Dermis blood vessel endothelial cell (primary cell): ENCODE data around the gene TFEB. TPM values are rescaled to one million over a fixed set of nuclear protein-coding genes. Genes with fewer than 3 reads are reported as not detected.

Source experiments
- DNase-seq: peaks from one replicate; pipeline ENCODE4 v3.0.0; 2010
- total RNA-seq: library from RNA; depleted of rRNA; stranded (reverse); fragments of >200 nt; gene quantifications from 2 replicates; pipeline ENCODE4 v1.2.3, GENCODE V29; 2014

TFEB gene
- total RNA-seq, 1 donor from 2014 or later: 6.5 TPM

DNA sequence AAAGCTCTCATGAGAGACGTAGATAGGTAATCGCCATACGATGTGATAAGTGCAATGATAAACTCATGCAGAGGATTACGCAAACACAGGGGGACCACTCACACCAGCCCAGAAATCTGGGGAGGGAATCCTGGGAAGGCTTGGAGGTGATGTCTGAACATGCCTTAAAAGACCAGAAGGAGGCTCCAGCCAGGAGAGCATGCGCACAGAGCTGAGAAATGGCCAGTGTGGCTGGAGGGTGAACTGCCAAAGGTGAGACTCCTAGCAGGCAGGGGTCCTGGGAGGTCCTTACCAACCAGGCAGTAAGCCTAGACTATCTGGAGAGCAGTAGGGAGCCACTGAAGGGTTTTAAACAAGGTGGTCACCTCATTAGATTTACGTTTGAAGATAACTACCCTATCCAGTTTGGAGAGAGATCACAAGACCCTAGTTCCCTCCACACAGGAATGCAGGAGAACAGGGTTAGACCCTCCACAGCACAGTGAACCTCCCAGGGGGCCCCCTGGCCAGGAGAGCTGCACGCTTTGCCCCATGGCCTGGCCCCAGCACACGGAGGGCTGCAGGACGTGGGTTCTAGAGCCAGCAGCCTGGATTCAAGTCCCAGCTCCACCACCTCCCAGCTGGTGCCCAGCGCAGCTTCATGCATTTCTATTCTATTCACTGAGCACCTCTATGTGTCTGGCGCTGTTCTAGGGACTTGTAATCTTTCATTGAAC is 84.0 kb downstream of the TFEB start:
- DNase-seq: no peak

DNA sequence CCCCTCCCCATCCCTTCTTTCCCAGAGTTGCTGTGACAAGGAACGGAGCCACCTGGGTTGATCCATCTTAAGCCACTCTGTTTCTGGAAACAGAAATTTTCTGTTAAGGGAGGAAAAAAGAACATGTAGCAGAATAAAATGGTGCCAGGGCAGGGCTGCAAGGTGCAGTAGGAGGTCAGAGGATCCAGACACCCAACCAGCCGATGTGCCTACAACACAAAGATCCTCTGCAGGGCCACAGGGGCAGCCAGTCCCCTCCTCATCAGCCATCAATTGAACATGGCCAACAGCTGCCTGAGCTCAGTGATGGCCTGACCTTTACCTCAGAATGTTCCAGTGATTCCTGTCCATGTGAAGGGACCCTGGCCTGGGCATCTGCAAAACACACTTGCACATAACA is 85.3 kb downstream of the TFEB start:
- no peak for DNase-seq

DNA sequence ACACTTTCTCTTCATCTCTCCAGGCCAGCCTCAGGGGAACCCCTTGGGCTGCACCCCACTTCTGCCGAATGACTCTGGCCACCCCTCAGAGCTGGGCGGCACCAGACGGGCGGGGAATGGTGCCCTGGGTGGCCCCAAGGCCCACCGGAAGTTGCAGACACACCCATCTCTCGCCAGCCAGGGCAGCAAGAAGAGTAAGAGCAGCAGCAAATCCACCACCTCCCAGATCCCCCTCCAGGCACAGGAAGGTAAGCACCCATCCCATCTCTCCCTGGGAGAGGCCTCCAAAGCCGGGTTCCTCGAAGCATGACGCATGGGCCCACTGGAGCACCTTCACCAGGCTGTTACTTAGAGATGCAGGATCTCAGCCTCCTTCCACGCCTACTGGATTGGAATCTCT is 85.8 kb downstream of the TFEB start:
- DNase-seq: no peak

DNA sequence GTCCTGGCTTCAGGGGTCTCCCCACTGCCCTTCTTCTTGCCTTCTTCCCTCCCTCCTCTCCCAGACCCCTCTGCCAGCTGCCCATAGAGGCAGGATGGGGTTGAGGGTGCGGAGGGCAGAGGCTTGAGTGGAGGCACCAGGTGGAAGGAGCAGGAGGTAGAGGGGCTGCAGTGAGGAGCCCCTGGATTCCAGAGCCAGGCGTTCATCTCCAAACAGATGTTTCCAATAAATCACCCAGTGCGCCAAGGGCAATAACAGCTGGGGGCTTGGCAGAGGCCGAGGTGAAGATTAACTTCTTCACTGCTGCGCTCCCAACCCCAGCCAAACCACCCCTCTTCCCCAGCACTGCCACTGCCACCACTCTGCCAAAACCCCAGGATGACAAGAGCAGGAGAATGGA is 86.5 kb downstream of the TFEB start:
- DNase-seq: no peak

DNA sequence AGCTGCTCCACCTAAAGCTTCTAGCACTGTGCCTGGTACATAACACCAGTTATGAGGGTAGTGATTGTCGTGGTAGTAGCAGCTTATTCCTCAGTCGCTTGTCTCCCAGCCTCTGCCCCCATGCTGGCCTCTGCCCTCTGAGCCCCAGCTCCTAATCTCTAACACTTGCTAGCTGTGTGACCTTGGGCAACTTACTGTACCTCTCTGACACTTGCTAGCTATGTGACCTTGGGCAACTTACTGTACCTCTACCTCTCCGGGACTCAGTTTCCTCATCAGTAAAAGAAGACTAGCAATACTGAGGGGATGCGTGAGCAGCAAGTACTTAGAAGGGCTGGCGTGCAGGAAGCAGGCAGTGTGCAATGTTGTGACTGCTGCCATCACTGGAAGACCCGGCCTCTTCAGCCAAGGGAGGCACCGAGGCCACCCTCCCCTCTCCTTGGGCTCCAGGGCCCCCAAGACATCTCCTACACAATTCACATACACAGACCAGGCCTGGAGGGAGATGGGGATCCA is 87.3 kb downstream of the TFEB start:
- DNase-seq: no peak

DNA sequence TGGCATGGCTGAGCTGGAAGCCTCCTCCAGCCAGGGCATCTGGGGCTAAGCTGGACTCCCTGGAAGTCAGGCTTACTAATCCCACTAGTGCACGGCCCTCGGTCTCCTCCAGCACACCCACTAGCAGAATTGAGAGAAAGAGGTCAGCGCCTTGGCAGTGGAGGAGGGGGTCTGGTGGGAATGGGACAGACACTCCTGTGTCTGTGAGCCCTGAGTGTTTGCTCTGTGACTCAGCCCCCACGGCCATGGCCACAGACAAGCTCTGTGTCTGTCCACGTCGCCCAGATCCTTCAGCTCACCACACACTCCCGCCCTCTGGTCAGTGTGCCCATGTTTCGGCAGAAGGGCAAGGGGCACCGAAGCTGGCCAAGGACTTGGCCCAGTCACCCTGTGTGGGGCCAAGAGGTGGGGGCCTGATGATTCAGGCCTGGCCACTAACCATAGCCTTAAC is 88.3 kb downstream of the TFEB start:
- no peak for DNase-seq

DNA sequence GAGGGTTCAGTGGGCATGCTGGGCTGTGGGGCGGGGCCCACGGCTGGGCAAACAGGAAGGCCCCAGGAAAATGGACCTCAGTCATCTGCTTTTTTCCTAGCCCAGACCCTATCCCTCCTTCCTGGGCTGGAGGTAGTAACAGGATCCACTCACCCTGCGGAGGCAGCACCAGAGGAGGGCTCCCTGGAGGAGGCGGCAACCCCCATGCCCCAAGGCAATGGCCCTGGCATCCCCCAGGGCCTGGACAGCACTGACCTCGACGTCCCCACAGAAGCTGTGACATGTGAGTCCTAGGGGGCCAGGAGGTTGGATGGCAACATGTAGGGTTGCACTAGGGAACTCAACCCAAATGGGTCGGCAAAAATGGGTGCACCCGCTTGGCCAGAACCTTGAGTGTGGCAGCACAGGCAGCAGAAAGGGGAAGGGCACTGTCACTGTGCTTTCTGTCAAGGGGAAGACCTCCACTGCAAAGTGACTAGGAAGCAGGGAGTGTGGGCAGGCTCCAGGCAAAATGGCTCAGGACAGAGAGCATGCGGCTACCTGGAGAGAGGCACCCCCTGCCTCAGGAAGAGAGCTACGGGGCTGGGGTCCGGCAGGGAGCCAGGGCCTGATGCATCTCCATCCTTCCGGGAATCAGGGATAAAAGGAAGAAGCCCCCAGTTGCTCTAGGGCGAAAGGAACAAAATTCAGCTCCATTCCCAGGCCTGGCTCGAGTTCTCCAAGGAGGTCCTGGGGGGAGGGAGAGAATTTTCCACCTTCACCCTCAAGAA is 89.2 kb downstream of the TFEB start:
- DNase-seq: no peak

DNA sequence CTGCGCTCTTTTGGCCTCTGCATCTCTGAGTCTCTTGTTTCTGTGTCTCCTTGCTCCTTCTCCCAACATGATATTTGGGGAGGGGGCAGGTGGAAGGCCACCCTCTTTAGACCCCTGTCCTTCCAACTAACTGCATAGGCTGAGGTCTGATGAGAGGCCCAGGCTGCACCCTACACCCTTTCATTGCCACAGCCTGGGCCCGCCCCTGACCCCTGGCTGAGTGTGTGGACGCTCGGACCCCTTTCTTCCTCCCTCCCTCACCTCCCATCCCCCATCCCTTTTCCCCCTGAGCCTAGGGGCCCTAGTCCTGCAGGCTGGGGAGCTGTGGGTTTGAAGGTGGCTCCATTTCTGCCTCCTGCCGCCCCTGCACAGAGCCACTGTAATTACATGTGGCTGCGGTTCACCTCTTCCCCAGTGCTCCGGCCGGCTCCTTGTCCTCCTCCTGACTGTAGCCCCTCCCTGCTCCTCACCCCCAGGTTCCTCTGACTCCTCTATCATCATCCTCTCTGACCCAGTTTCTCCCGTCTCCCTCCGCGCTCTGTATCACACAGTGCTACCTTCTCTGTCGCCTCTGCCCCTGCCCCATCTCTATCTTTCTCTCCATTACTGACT is 90.3 kb downstream of the TFEB start:
- DNase-seq: no peak

DNA sequence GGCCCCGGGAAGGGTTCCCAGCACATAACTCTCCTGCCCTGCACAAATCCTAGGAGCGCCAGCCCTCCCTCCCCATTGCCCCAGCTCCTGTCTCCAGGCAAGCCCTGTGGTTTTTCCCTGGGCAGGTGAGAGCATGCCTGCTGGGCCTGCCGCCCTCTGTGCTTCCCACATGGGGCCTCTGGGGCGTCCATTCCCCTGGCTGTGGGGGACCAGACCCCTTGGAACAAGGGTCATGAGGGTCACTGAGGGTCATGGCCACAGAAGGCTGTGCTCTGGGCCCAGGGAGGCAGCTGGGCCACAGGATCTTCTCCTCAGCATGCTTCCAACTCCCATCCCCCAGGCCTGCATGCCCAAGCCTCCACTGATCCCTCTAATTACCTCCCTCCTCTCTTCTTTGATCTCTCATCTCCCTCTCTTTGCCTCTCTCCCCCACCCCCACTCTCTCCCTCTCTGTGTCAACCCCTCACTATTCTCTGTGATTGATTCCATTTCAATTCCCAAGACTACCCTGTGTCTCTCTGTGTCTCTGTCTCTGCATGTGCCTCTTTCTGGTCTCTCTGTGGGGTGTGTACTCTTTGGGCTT is 91.0 kb downstream of the TFEB start:
- no peak for DNase-seq

DNA sequence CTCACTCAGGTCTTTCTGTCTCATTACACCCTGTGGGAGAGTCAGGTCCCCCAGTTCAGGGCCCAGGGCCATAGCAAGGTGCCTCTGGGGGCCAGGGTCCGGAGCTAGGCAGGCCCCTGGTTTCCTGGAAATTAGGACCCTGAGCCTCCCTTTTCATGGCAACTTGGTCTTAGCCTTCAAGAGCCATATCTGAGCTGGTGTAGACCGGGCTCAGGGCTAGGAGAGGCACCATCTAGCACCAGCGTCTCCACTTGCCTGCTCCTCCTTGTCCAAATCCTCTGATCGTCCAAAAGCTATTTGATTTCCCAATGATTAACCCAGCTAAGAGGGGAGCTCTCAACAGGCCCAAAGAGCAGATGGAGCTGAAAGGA is 91.5 kb downstream of the TFEB start:
- no peak for DNase-seq

DNA sequence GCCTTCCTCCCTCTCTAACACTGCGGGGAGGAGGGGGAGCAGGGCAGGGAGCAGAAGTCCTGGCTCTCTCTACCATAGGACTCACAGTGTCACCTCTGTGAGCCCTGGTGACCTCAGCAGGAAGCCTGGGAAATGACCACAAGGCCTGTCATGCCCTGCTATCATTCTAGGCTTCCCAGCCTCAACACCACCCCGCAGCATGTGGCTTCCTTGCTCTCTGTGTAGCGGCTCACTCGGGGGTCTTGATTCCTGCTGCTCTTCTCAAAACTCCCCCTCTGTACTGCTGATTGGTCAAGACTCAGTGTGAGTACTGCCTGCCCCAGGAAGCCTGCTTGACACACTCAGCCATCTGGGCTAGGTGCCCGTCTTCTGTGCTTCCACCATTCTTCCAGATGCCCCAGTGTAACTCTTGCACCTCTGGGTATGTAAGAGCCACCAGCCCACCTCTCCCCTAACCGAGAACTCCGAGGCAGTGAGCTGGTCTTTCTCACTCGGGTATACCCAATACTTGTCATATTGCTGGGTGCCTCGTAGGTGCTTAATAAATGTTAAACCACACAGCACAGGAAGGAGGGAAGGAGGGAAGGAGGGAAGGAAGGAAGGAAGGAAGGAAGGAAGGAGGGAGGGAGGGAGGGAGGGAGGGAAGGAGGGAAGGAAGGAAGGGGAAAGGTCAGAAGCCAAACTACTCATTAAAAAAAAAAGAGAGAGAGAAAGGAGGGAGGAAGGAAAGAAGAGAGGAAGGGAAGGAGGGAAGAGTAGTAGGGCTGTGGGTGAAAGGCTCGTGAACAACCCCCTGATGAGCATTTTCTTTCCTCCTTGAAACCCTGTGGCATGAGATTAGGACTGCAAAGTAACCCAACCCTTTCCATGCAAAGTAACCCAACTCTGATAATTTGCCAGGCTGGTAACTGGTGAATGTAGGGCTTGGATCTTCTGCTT is 92.2 kb downstream of the TFEB start:
- peak; percentile 37 for DNase-seq

DNA sequence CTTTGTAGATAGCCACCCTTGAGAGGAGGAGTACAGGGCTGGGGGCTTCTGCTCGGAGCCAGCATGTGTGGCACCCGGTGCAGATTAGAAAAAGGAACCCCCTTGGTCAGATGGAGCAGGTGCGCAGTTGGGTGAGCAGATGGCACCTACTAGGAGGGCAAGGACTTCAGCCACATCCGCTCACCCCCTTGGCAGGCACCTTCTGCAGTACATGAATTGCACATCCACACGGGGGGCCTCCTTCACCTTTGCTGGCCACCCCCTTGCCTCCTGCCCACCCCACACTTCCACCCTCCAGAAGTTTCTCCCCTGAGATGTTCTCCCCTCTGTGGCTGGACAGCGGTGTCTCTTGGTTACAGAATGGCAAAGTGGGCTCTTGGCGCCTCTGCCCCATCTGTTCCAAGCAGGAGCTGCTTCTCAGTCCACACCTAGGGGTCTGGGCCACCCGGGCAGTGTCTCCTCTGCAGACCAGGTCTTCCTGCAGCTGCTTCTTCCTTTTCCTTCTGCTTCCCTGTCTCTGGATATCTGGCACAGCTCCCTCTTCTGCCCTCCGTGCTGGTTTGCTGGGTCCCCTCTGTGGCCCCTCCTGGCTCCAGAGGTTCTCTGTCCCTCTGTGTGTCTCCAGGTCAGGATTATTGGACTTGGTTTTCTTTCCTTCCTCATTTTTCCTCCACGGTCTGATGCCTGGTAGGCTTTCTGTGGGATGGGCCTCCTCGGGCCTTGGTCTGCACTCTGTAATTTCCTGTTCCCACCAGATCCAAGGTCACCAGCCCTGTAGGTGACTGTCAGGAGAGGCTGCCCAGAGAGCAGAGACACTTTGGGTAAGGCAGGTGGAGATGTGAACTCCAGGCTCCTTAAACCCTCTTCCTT is 93.1 kb downstream of the TFEB start:
- DNase-seq: no peak

DNA sequence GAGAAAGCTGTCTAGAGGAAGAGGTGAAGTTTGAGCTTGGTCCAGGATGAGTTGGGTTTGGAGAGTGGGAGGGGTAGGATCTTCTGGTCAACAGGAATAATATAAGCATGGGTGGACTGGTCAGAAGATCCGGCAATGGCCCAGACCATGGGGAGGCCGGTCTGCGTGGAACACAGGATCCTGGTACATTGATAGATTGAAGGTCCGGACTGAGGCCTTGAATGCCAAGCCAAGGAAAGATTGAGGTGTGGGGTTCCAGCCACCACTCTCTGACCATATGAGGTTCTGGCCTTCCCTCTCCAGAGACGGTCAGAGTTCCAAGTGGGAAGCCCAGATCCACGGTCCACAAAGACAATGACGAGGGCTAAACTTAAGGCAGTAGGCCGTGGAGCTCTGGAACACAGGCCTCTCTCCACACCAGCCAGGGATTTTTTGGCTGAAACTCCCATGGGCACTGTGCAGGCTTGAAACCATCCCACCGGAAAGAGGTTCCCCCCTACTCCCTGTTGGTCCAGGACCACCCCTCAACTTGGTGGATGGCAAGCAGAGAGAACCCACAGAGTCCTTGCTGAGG is 94.0 kb downstream of the TFEB start:
- DNase-seq: no peak

DNA sequence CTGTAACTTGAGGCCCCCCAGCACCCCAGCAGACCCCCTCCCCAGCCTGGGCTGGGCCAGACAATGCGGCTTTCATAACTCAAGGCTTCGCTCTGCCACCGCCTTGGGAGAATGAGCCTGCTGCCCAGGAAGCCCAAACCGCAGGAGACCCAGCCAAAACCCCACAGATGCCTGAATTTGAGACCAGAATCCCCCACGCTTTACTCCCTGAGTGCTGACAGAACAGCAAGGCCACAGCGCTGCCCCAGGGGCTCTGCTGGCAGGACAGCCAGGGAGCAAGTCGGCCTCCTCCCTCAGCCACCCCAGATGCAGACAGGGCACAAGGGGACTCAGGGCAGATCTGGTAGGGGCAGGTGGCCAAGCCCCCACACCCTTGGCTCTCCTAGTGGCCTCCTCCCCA is 95.0 kb downstream of the TFEB start:
- DNase-seq: no peak

DNA sequence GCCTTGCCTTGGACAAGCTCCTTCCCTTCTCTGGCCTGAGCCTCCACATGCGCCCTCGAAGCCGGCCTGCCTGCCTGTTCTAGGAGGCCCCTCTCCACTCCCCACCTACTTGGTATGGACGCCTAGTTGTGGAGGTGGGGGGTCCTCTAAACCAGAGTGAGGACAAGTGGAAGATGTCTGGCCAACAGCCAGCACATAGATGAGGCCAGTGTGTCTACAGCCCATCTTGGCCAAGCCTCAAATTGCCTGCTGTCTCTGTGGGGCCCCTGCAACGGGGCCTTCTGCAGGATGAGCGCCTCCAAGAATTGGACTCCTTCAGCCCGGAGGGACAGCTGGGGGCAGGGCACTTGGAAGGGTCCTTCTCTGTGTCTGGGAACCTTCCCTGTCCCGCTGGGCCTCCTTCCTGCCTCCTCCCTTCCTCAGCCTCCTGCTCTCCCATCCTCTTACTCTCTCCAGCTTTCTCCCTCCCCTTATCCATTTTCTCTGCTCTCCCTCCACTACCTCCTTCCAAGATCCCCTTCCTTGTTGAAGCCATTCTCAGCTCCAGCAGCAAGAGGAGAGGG is 95.5 kb downstream of the TFEB start:
- no peak for DNase-seq

DNA sequence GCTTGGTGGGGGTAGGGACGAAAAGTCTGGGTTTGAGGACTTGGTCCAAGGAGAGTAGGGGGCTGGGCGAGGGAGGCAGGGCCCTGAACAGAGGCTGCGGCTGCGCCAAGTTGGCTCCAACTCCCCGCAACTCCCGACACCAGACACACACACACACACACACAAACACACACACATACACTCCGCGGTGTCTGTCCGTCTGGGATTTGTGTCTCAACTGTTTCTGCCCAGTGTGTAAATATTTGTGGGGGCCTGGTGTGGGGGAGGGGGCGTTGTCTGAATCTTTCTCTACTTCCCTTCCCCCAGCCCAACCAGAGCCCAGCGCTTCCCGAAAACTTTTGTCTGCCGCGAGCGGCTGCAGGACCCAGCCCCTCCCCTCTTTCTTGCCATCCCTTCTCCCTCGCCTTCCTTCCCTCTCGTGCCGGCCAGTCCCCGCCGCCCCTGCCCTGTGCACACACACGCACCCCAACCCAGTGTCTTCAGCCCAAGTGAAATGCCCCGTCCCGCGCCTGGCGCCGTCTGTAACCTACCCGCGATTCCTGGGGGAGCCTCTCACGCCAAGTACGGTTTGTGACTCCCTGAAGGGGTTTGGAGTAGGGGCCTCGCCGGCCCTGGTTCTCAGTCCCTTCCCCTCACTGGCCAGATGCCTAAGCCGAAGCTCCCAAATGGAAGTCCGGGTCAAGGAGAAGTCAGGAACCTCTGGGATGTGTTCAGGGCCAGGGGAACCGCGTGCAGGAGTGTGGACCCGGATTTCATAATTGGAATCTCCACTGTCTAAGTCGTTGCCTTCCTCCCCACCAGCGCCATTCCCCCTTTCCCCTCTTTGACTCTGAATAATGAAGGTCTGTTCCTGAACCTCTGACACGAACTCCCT is 96.2 kb downstream of the TFEB start:
- peak; percentile 28 for DNase-seq

DNA sequence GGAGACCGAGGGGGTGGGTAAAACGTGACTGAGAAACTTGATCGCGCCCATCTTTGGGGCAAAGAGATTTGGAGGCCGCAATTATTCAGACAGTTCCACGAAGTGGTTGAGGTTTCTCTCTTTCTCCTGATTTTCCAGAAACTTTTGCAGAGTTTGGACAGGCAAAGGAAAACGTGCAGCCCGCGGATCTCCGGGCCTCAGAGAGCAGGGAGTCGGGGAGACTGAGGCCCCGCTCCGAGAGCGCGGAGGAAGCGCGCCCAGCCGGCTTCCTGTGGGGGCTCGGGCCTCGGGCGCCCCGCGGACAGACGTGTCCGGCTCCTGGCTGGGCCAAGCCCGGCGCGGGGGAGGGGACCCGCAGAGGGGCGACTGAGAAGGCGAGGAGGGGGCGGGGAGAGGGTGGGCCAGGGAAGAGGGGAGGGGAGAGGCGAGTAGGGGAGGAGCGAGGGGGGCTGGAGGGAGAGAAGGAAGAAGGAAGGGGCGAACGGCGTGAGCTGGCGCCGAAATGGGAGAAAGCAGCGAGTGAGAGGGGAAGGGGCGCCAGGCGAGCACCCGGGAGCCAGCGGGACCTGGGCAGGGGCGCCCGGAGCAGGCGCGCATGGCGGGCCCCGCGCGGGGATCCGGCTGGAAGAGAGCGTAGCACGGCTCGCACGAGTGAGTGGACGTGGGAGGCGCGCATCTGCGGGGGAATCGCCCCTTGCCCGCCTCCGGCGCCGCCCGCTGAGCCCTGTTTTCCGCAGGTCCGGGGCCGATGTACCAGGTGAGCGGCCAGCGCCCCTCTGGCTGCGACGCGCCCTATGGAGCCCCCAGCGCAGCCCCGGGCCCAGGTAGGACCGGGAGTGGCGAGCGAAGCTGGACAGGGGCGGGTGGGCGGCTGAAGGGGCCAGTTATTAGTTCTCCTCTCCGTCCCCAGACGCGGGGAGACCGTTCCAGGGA is 97.1 kb downstream of the TFEB start, which contains the start of gene MDFI:
MDFI (plus strand) TSS at position 467 of the 933 bp plus-strand sequence; CDS start at position 749, 282 bp downstream.
- DNase-seq: peak; percentile 27
